Subcutaneous adipose tissue (tissue), 4 donors: ENCODE measurements around the gene DDX39A. TPM values are rescaled to one million over a fixed set of nuclear protein-coding genes. Genes with fewer than 3 reads are reported as not detected.

ENCODE experiments used
- CTCF ChIP-seq: fragments of 450-650 bp; IDR thresholded peaks from one replicate; pipeline ENCODE4 v1.5.1; 2016; ENCODE audit warnings: low read depth, mild to moderate bottlenecking, control low read depth, antibody characterized with exemption, moderate library complexity
- total RNA-seq, 4 donors: library from RNA; depleted of rRNA; stranded (reverse); fragments of >200 nt; gene quantifications; one replicate each; pipeline ENCODE4 v1.1.0, GENCODE V29; 2016

The DDX39A gene
- total RNA-seq, 4 donors from 2014 or later, result 45.8 to 67.1 (median 56.7) TPM

GRCh38 chr19:14410091-14411051 is 8.8 kb downstream of the DDX39A start:
- TF ChIP-seq CTCF, result no peak

GRCh38 chr19:14409146-14410023 is 9.8 kb downstream of the DDX39A start:
- TF ChIP-seq CTCF, result no peak

DNA sequence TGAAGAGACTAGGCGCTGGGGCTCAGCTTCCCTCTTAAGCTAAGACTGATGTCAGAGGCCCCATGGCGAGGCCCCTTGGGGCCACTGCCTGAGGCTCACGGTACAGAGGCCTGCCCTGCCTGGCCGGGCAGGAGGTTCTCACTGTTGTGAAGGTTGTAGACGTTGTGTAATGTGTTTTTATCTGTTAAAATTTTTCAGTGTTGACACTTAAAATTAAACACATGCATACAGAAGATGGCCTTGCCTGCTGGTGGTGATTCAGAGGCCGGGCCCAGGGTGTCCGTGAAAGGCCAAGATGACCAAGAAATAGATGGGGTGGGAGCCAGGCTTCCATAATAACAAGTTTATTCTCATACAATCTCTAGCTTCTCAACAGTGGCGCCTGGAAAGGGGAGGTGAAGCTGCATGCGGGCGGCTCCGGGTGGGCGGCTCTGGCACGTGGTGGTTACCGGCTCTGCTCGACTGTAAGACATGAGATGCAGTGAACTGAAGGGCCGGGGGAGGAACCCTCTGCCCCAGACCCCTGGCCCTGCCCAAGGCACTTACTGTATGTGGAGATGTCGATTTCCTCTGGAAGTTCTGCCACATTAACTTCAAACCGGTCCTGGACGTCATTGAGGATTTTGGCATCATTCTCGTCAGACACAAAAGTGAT is 10.5 kb downstream of the DDX39A start:
- no peak for TF ChIP-seq CTCF

GRCh38 chr19:14407605-14408484 is 11.3 kb downstream of the DDX39A start:
- TF ChIP-seq CTCF, result no peak

- TF ChIP-seq CTCF, result no peak
Measured at GRCh38 chr19:14406645-14407401, 12.3 kb downstream of the DDX39A start.
